H9 (cell line): Measurements from ENCODE around the gene GHR. TPM values are rescaled to one million over a fixed set of nuclear protein-coding genes. Genes with fewer than 3 reads are reported as not detected.

ENCODE experiments used
- DNase-seq: peaks from one replicate; pipeline ENCODE4 v3.0.0-alpha.2; 2017
- H2AFZ ChIP-seq: one replicate; pipeline ENCODE4 v1.6.1; 2013; ENCODE audit warnings: mild to moderate bottlenecking, low read length, control low read depth, moderate library complexity
- H2AK5ac ChIP-seq: 2 replicates; pipeline ENCODE4 v1.6.1; 2013; ENCODE audit warnings: low read length, control low read depth, mixed read lengths; ENCODE audit not compliant: insufficient read length
- H2BK120ac ChIP-seq: one replicate; pipeline ENCODE4 v1.6.1; 2013; ENCODE audit warnings: low read depth, mild to moderate bottlenecking, low read length, control low read depth, inconsistent platforms; ENCODE audit not compliant: poor library complexity, severe bottlenecking
- H2BK12ac ChIP-seq: 2 replicates; pipeline ENCODE4 v1.6.1; 2013; ENCODE audit warnings: low read length, control low read depth, mixed read lengths, low read depth; ENCODE audit not compliant: insufficient read length
- H2BK15ac ChIP-seq: 2 replicates; pipeline ENCODE4 v1.6.1; 2013; ENCODE audit warnings: low read depth, low read length, control low read depth
- H2BK20ac ChIP-seq: one replicate; pipeline ENCODE4 v1.6.1; 2013; ENCODE audit warnings: low read depth, mild to moderate bottlenecking, low read length, control low read depth, inconsistent platforms; ENCODE audit not compliant: poor library complexity, severe bottlenecking
- H2BK5ac ChIP-seq: 2 replicates; pipeline ENCODE4 v1.6.1; 2013; ENCODE audit warnings: low read length, control low read depth, mixed read lengths; ENCODE audit not compliant: insufficient read length
- H3K14ac ChIP-seq: 2 replicates; pipeline ENCODE4 v1.6.1; 2013; ENCODE audit warnings: low read length, control low read depth; ENCODE audit not compliant: insufficient read depth
- H3K18ac ChIP-seq: 2 replicates; pipeline ENCODE4 v1.6.1; 2013; ENCODE audit warnings: low read depth, mild to moderate bottlenecking, mixed read lengths, low read length, control low read depth; ENCODE audit not compliant: insufficient read length
- H3K23ac ChIP-seq: 2 replicates; pipeline ENCODE4 v1.6.1; 2013; ENCODE audit warnings: low read length, control low read depth, mixed read lengths, low read depth; ENCODE audit not compliant: insufficient read length
- H3K23me2 ChIP-seq: 2 replicates; pipeline ENCODE4 v1.6.1; 2013; ENCODE audit warnings: low read depth, mild to moderate bottlenecking, mixed read lengths, low read length, control low read depth; ENCODE audit not compliant: insufficient read length, poor library complexity, severe bottlenecking
- H3K27ac ChIP-seq: 2 replicates; pipeline ENCODE4 v1.5.1; 2013; ENCODE audit warnings: low read length, control low read depth, mixed read lengths, low read depth; ENCODE audit not compliant: insufficient read length
- H3K27me3 ChIP-seq: 2 replicates; pipeline ENCODE4 v1.6.1; 2013; ENCODE audit warnings: low read length, control low read depth, inconsistent platforms; ENCODE audit not compliant: insufficient read depth
- H3K4ac ChIP-seq: 2 replicates; pipeline ENCODE4 v1.6.1; 2013; ENCODE audit warnings: low read depth, mild to moderate bottlenecking, control low read depth, inconsistent platforms, low read length, moderate library complexity
- H3K4me1 ChIP-seq: 2 replicates; pipeline ENCODE4 v1.6.1; 2013; ENCODE audit warnings: low read length, control low read depth, inconsistent platforms; ENCODE audit not compliant: insufficient read depth
- H3K4me2 ChIP-seq: 2 replicates; pipeline ENCODE4 v1.6.1; 2013; ENCODE audit warnings: low read length, control low read depth, mixed read lengths; ENCODE audit not compliant: insufficient read length, insufficient read depth
- H3K56ac ChIP-seq: 2 replicates; pipeline ENCODE4 v1.6.1; 2013; ENCODE audit warnings: low read depth, mild to moderate bottlenecking, mixed read lengths, low read length, control low read depth; ENCODE audit not compliant: insufficient read length
- H3K79me1 ChIP-seq: 2 replicates; pipeline ENCODE4 v1.6.1; 2013; ENCODE audit warnings: low read depth, mild to moderate bottlenecking, moderate library complexity, low read length, control low read depth, inconsistent platforms; ENCODE audit not compliant: insufficient read depth, poor library complexity, severe bottlenecking
- H3K79me2 ChIP-seq: 2 replicates; pipeline ENCODE4 v1.6.1; 2013; ENCODE audit warnings: low read length, control low read depth, inconsistent platforms; ENCODE audit not compliant: insufficient read depth
- H3K9ac ChIP-seq: 2 replicates; pipeline ENCODE4 v1.6.1; 2013; ENCODE audit warnings: low read length, control low read depth, mixed read lengths; ENCODE audit not compliant: insufficient read length; ENCODE audit errors: extremely low read depth
- H3K9me3 ChIP-seq: one replicate; pipeline ENCODE4 v1.6.1; 2013; ENCODE audit warnings: low read depth, low read length, inconsistent platforms; ENCODE audit not compliant: control insufficient read depth
- H3T11ph ChIP-seq: one replicate; pipeline ENCODE4 v1.6.1; 2013; ENCODE audit warnings: mild to moderate bottlenecking, low read length, control low read depth, inconsistent platforms
- H4K20me1 ChIP-seq: one replicate; pipeline ENCODE4 v1.6.1; 2013; ENCODE audit not compliant: control insufficient read depth, insufficient read length, insufficient read depth
- H4K5ac ChIP-seq: 2 replicates; pipeline ENCODE4 v1.6.1; 2013; ENCODE audit warnings: low read depth, mild to moderate bottlenecking, mixed read lengths, low read length, control low read depth; ENCODE audit not compliant: insufficient read length
- H4K8ac ChIP-seq: replicated peaks from 2 replicates; pipeline ENCODE4 v1.6.1; 2013; ENCODE audit warnings: low read length, control low read depth, mixed read lengths, low read depth; ENCODE audit not compliant: insufficient read length
- H4K91ac ChIP-seq: 2 replicates; pipeline ENCODE4 v1.6.1; 2013; ENCODE audit warnings: low read depth, mild to moderate bottlenecking, moderate library complexity, mixed read lengths, low read length, control low read depth; ENCODE audit not compliant: insufficient read length
- H3K27ac Mint-ChIP-seq, 3 experiments: 2 replicates in 2 of 3; 3 replicates in 1 of 3; pipeline ENCODE4 v1.8.0; 2020 to 2021; ENCODE audit warnings: mixed read lengths in 3 of 3, mild to moderate bottlenecking in 1 of 3, moderate library complexity in 1 of 3
- H3K27me3 Mint-ChIP-seq: 2 replicates; pipeline ENCODE4 v1.8.0; 2021; ENCODE audit warnings: low read depth, mild to moderate bottlenecking, moderate library complexity, mixed read lengths
- H3K36me3 Mint-ChIP-seq, 3 experiments: 2 replicates in 2 of 3; 3 replicates in 1 of 3; pipeline ENCODE4 v1.8.0; 2020 to 2021; ENCODE audit warnings: low read depth in 3 of 3, mixed read lengths in 3 of 3; ENCODE audit not compliant: insufficient read depth in 1 of 3
- H3K4me1 Mint-ChIP-seq, 2 experiments: 2 replicates each; pipeline ENCODE4 v1.8.0; 2020; ENCODE audit warnings: mixed read lengths in 2 of 2
- H3K4me3 Mint-ChIP-seq, 2 experiments: 2 replicates in 1 of 2; 3 replicates in 1 of 2; pipeline ENCODE4 v1.8.0; 2020 to 2021; ENCODE audit warnings: mild to moderate bottlenecking in 2 of 2, mixed read lengths in 2 of 2, moderate library complexity in 1 of 2
- H3K9me3 Mint-ChIP-seq, 2 experiments: 2 replicates in 1 of 2; 3 replicates in 1 of 2; pipeline ENCODE4 v1.8.0; 2020; ENCODE audit warnings: mild to moderate bottlenecking in 2 of 2, mixed read lengths in 2 of 2, moderate library complexity in 1 of 2
- total RNA-seq: library from RNA; stranded (reverse); gene quantifications from 2 replicates; pipeline ENCODE4 v1.2.1, GENCODE V29; 2021
- TF ChIP-seq, protein P1 (sequence below): fragments of 200-600 bp; sonication (generic); conservative IDR thresholded peaks from 3 replicates; pipeline ENCODE4 v1.8.0; 2021; ENCODE audit warnings: antibody characterized with exemption, mild to moderate bottlenecking

Gene GHR
- total RNA-seq, 1 experiment from 2014 or later: 0.20 TPM

DNA sequence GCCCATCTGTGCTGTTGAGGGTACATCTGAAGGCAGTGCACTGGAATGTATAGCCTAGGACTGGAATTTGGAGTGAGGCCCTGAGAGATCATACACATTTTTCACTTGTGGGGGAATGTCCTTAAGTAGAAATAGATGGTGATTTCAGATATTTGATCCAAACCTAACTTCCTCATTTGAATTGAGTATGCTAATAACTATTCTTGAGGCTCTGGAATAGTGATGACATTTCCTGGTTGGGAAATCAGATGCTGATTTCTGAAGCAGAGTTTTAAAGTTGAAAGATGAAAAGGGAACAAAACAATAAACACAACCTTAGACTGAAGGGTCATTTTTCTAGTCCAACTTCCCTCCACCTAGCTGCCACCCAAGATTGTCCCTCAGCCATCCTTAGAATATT is 170.4 kb downstream of the GHR start:
- no peak overlapping the region for H3K4me2 ChIP-seq
- TF ChIP-seq, protein P1, sequence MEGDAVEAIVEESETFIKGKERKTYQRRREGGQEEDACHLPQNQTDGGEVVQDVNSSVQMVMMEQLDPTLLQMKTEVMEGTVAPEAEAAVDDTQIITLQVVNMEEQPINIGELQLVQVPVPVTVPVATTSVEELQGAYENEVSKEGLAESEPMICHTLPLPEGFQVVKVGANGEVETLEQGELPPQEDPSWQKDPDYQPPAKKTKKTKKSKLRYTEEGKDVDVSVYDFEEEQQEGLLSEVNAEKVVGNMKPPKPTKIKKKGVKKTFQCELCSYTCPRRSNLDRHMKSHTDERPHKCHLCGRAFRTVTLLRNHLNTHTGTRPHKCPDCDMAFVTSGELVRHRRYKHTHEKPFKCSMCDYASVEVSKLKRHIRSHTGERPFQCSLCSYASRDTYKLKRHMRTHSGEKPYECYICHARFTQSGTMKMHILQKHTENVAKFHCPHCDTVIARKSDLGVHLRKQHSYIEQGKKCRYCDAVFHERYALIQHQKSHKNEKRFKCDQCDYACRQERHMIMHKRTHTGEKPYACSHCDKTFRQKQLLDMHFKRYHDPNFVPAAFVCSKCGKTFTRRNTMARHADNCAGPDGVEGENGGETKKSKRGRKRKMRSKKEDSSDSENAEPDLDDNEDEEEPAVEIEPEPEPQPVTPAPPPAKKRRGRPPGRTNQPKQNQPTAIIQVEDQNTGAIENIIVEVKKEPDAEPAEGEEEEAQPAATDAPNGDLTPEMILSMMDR: no peak
- DNase-seq: no peak
- H3K79me1 ChIP-seq: no peaks in the 10 kb centered on the region
- H3K9ac ChIP-seq: no peak overlapping the region
- H2AFZ ChIP-seq: no peak overlapping the region
- H4K5ac ChIP-seq: no peak overlapping the region
- H3K14ac ChIP-seq: no peak overlapping the region
- H4K91ac ChIP-seq: no peak overlapping the region
- Mint-ChIP-seq H3K4me1 (peaks cover 0 to 3% of the 10 kb centered on the region in 2 experiments; a peak in 1 of 4 replicates), H3K27me3 (no peaks in the 10 kb centered on the region), H3K4me3 (no peak overlapping the region), H3K9me3 (no peaks in the 10 kb centered on the region), H3K27ac (no peak overlapping the region), H3K36me3 (no peaks in the 10 kb centered on the region)
- no peak overlapping the region for H3K23ac ChIP-seq
- H3K23me2 ChIP-seq: no peaks in the 10 kb centered on the region
- H3K18ac ChIP-seq: no peak overlapping the region
- no peak overlapping the region for H2BK20ac ChIP-seq
- no peaks in the 10 kb centered on the region for H3K9me3 ChIP-seq
- H3K4ac ChIP-seq: no peak overlapping the region
- no peaks in the 10 kb centered on the region; the same call in 1 of the 2 replicates for H3K4me1 ChIP-seq
- H3K79me2 ChIP-seq: no peaks in the 10 kb centered on the region
- no peak overlapping the region for H2BK120ac ChIP-seq
- no peak overlapping the region for H3K56ac ChIP-seq
- no peak overlapping the region for H2BK12ac ChIP-seq
- no peak overlapping the region for H2BK15ac ChIP-seq
- no peak overlapping the region for H3T11ph ChIP-seq
- H4K20me1 ChIP-seq: no peaks in the 10 kb centered on the region
- H4K8ac ChIP-seq: no peak overlapping the region
- no peak overlapping the region for H2BK5ac ChIP-seq
- H3K27me3 ChIP-seq: no peaks in the 10 kb centered on the region
- no peak overlapping the region for H3K27ac ChIP-seq
- H2AK5ac ChIP-seq: no peak overlapping the region
